Neural crest cell (in vitro differentiated cells): ENCODE data around the gene SIN3A. TPM values are rescaled to one million over a fixed set of nuclear protein-coding genes. Genes with fewer than 3 reads are reported as not detected.

Experiments used
- DNase-seq: peaks from one replicate; pipeline ENCODE4 v3.0.0; 2021; ENCODE audit warnings: low read depth, mixed read lengths, low spot score
- H3K27ac Mint-ChIP-seq: one replicate; pipeline ENCODE4 v1.8.0; 2021; ENCODE audit warnings: mild to moderate bottlenecking, mixed read lengths; ENCODE audit not compliant: unreplicated experiment
- H3K27me3 Mint-ChIP-seq: 2 replicates; pipeline ENCODE4 v1.8.0; 2021; ENCODE audit warnings: low read depth, mild to moderate bottlenecking, mixed read lengths
- H3K36me3 Mint-ChIP-seq: 2 replicates; pipeline ENCODE4 v1.8.0; 2021; ENCODE audit warnings: low read depth, mild to moderate bottlenecking, mixed read lengths
- H3K4me1 Mint-ChIP-seq: 2 replicates; pipeline ENCODE4 v1.8.0; 2021; ENCODE audit warnings: mixed read lengths
- H3K4me3 Mint-ChIP-seq: one replicate; pipeline ENCODE4 v1.8.0; 2021; ENCODE audit warnings: mild to moderate bottlenecking, mixed read lengths
- H3K9me3 Mint-ChIP-seq: 2 replicates; pipeline ENCODE4 v1.8.0; 2021; ENCODE audit warnings: mixed read lengths
- total RNA-seq: library from RNA; stranded (reverse); gene quantifications from 2 replicates; pipeline ENCODE4 v1.2.1, GENCODE V29; 2021
- TF ChIP-seq, protein P1 (sequence below): fragments of 200-600 bp; sonication (generic); conservative IDR thresholded peaks from 2 replicates; pipeline ENCODE4 v1.5.0; 2021; ENCODE audit warnings: antibody characterized with exemption, mild to moderate bottlenecking

SIN3A gene
- total RNA-seq, 1 donor from 2014 or later: 97.4 TPM

DNA sequence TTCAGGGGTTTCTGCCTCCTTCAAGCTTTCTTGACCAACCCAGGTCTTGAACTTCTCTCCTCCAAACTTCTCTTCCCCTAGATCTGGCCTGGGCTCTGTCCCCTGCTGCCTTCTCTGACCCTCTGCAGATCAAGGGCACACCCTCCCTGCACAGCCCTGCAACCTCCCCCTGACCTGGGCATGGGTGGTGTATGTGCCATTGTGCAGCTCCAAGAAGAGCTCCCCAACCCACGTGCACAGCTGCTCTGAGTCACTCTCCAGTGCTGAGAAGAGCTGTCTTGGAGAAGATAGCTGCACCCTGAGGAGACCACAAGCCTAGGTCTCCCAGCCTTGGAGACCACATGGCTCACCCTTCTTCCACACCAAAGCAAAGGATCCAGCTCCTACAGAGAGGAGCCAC lies 91.1 kb downstream of the SIN3A start:
- H3K9me3 Mint-ChIP-seq: no peaks in the 10 kb centered on the region
- H3K4me1 Mint-ChIP-seq: no peaks in the 10 kb centered on the region
- no peak for DNase-seq
- H3K36me3 Mint-ChIP-seq: no peaks in the 10 kb centered on the region
- no peaks in the 10 kb centered on the region for H3K27me3 Mint-ChIP-seq
- no peak overlapping the region for H3K27ac Mint-ChIP-seq
- H3K4me3 Mint-ChIP-seq: peak overlapping the region; percentile 10
- TF ChIP-seq, protein P1, sequence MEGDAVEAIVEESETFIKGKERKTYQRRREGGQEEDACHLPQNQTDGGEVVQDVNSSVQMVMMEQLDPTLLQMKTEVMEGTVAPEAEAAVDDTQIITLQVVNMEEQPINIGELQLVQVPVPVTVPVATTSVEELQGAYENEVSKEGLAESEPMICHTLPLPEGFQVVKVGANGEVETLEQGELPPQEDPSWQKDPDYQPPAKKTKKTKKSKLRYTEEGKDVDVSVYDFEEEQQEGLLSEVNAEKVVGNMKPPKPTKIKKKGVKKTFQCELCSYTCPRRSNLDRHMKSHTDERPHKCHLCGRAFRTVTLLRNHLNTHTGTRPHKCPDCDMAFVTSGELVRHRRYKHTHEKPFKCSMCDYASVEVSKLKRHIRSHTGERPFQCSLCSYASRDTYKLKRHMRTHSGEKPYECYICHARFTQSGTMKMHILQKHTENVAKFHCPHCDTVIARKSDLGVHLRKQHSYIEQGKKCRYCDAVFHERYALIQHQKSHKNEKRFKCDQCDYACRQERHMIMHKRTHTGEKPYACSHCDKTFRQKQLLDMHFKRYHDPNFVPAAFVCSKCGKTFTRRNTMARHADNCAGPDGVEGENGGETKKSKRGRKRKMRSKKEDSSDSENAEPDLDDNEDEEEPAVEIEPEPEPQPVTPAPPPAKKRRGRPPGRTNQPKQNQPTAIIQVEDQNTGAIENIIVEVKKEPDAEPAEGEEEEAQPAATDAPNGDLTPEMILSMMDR: no peak

GRCh38 chr15:75359537-75360250 lies 91.8 kb downstream of the SIN3A start:
- Mint-ChIP-seq H3K4me1 (no peaks in the 10 kb centered on the region), H3K27ac (peak overlapping the region; percentile 12), H3K36me3 (no peaks in the 10 kb centered on the region), H3K27me3 (no peaks in the 10 kb centered on the region), H3K9me3 (no peaks in the 10 kb centered on the region), H3K4me3 (no peak overlapping the region)
- TF ChIP-seq, protein P1: no peak
- DNase-seq: no peak

GRCh38 chr15:75358771-75359536 lies 92.5 kb downstream of the SIN3A start:
- no peak for DNase-seq
- Mint-ChIP-seq H3K27me3 (no peaks in the 10 kb centered on the region), H3K4me3 (no peak overlapping the region), H3K36me3 (no peaks in the 10 kb centered on the region), H3K27ac (no peak overlapping the region), H3K4me1 (no peaks in the 10 kb centered on the region), H3K9me3 (no peaks in the 10 kb centered on the region)
- TF ChIP-seq, protein P1: no peak

DNA sequence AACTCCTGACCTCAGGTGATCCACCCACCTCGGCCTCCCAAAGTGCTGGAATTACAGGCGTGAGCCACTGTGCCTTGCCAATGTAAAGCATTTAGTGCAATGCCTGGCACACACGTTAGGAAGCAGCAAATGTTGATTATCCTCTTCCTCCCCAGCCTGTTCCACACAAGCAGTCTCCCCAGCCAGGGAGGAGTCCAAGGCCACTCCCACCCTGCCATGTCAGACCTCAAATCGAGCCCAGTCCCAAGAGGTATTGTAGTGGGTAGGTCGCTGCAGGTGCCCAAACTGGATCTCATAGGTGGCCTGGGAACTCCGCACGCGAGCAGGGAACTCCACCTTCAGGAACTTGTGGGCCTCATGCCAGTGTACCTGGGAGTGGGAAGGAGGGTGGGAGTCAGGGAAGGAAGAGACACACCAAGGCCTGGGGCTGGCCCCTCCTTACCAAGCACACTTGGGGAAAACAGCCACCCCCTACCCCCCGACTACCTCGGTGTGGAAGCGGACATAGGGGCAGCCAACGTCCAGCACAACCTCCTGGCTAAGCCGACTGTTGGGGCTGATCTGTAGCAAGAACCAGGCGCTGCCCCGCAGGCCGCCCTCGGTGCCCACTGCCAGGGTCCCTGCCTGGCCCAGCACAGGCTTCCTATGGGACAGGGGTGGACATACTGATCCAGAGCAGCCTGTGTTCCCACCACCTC lies 93.4 kb downstream of the SIN3A start:
- H3K27me3 Mint-ChIP-seq: no peaks in the 10 kb centered on the region
- no peak for DNase-seq
- TF ChIP-seq, protein P1: no peak

GRCh38 chr15:75356517-75356916 lies 95.0 kb downstream of the SIN3A start:
- Mint-ChIP-seq H3K27ac (no peak overlapping the region), H3K4me3 (no peak overlapping the region), H3K27me3 (no peaks in the 10 kb centered on the region), H3K9me3 (no peaks in the 10 kb centered on the region), H3K36me3 (no peaks in the 10 kb centered on the region), H3K4me1 (no peaks in the 10 kb centered on the region)
- TF ChIP-seq, protein P1: no peak
- DNase-seq: no peak

More for the DNA sequence above, 93.4 kb downstream of the SIN3A start:
- no peak overlapping the region for H3K27ac Mint-ChIP-seq
- H3K4me3 Mint-ChIP-seq: no peak overlapping the region
- no peaks in the 10 kb centered on the region for H3K4me1 Mint-ChIP-seq
- H3K9me3 Mint-ChIP-seq: no peaks in the 10 kb centered on the region
- H3K36me3 Mint-ChIP-seq: no peaks in the 10 kb centered on the region
